HEK293T (cell line): ENCODE results near the gene C1orf87.

Source experiments
- CTBP1 ChIP-seq: fragments of 450-650 bp; IDR thresholded peaks from 2 replicates; pipeline ENCODE4 v1.6.1; 2016; ENCODE audit warnings: borderline replicate concordance
- ELF4 ChIP-seq: fragments of 450-650 bp; IDR thresholded peaks from 2 replicates; pipeline ENCODE4 v1.6.1; 2017; ENCODE audit warnings: antibody characterized with exemption
- HDGF ChIP-seq: fragments of 450-650 bp; IDR thresholded peaks from 2 replicates; pipeline ENCODE4 v1.6.1; 2017; ENCODE audit warnings: antibody characterized with exemption, borderline replicate concordance
- SP1 ChIP-seq: fragments of 450-650 bp; IDR thresholded peaks from 2 replicates; pipeline ENCODE4 v1.6.1; 2017
- SUZ12 ChIP-seq: fragments of 450-650 bp; IDR thresholded peaks from 2 replicates; pipeline ENCODE4 v1.6.1; 2016; ENCODE audit warnings: mild to moderate bottlenecking
- ZNF384 ChIP-seq: fragments of 450-650 bp; IDR thresholded peaks from 2 replicates; pipeline ENCODE4 v1.6.1; 2016

- TF ChIP-seq SP1 (no peak), ZNF384 (no peak), SUZ12 (no peak), HDGF (no peak), ELF4 (no peak), CTBP1 (no peak)
Measured at GRCh38 chr1:60113028-60113427, 39.5 kb upstream of the C1orf87 start.
